H1 (cell line): ENCODE results near the gene SIRT6. TPM values are rescaled to one million over a fixed set of nuclear protein-coding genes. Genes with fewer than 3 reads are reported as not detected.

ENCODE experiments used
- ASH2L ChIP-seq: fragments of 200-600, 300-600 bp; sonication (generic); IDR thresholded peaks from one replicate; pipeline ENCODE4 v1.7.1; 2017; ENCODE audit warnings: low read length
- EP300 ChIP-seq, 2 experiments: IDR thresholded peaks; 1 replicate in 1 of 2; 2 replicates in 1 of 2; pipeline ENCODE4 v1.6.1; 2011 to 2012; ENCODE audit warnings: low read depth in 2 of 2, low read length in 2 of 2, mild to moderate bottlenecking in 2 of 2, borderline replicate concordance in 1 of 2, inconsistent platforms in 1 of 2, moderate library complexity in 1 of 2
- KDM4A ChIP-seq: IDR thresholded peaks from one replicate; pipeline ENCODE4 v1.7.1; 2012; ENCODE audit warnings: low read depth, mild to moderate bottlenecking, moderate library complexity, low read length, inconsistent platforms; ENCODE audit not compliant: severe bottlenecking
- RXRA ChIP-seq: IDR thresholded peaks from 2 replicates; pipeline ENCODE4 v1.6.1; 2011; ENCODE audit warnings: low read depth, mild to moderate bottlenecking, low read length, moderate library complexity; ENCODE audit not compliant: insufficient read depth
- SRF ChIP-seq: IDR thresholded peaks from 2 replicates; pipeline ENCODE4 v1.6.1; 2011; ENCODE audit warnings: mild to moderate bottlenecking, low read depth, low read length, moderate library complexity
- TAF1 ChIP-seq: IDR thresholded peaks from 2 replicates; pipeline ENCODE4 v1.6.1; 2011; ENCODE audit warnings: mild to moderate bottlenecking, low read depth, low read length
- polyA plus RNA-seq, 7 experiments: library from polyadenylated mRNA; depleted of rRNA in 3 of 7; stranded (reverse) in 5 of 7; unstranded in 2 of 7; fragments of >200 nt in 5 of 7; fragments of 200-250 nt in 2 of 7; gene quantifications; 1 replicate in 5 of 7; 2 replicates in 1 of 7; 4 replicates in 1 of 7; pipeline versions ENCODE4 v1.2.1 to v1.2.3, GENCODE V29; 2011 to 2013; ENCODE audit warnings: missing spikeins in 2 of 7, mixed read lengths in 2 of 7
- total RNA-seq: library from RNA; stranded (reverse); fragmentation: NEBNext Ultra II Directional; extraction: Animal tissue kit (Norgen Biotek cat#: 25700); gene quantifications from 2 replicates; pipeline ENCODE4 v1.2.1, GENCODE V29; 2021
- TF ChIP-seq, protein P1 (sequence below), 3 experiments: IDR thresholded peaks; 1 replicate in 2 of 3; 2 replicates in 1 of 3; pipeline versions ENCODE4 v1.5.1 to v1.6.1; 2011; ENCODE audit warnings: low read length in 3 of 3, mild to moderate bottlenecking in 3 of 3, inconsistent platforms in 2 of 3, low read depth in 1 of 3, moderate library complexity in 1 of 3; ENCODE audit not compliant: insufficient read depth in 1 of 3; ENCODE audit errors: control extremely low read depth in 1 of 3

SIRT6 gene
- total and polyA plus RNA-seq, 2 of the 8 experiments (the other 6 are each of a cell fraction or from before 2014, with no cell fraction given) = 25.2 to 27.0 TPM

DNA sequence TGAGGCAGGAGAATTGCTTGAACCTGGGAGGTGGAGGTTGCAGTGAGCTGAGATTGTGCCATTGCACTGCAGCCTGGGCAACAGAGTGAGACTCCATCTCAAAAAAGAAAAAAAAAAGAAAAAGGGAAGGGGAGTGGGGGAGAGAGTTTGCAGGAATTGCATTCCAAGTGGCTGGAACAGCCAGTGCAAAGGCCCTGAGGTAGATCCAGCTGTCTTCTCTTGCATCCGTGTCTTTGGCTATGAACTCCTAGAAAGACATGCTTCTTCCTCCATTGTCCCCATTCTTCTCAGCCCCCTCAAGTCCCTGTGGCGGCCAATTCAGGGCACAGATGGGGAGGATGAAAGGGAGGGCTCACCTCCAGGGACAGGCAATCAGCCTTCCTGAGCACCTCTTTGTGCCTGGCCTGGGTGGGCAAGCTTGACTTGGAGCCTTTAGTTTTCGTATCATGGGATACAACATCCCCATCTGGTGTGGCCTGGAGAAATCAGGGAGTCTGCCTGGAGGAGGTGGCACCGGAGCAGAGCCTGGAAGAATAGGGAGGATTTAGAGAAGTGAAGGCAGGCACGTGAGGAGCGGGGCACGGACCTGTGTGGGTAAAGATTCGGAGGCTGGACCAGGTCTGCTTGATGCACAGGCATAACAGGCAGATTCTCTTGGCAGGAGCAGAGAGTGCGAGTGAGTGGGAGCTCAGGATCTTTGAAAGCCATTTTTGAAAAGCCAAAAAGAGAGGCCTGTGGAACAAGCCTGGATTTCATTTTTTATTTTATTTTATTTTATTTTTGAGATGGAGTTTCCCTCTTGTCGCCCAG is 5.2 kb upstream of the SIRT6 start (continued):
- TF ChIP-seq, protein P1, sequence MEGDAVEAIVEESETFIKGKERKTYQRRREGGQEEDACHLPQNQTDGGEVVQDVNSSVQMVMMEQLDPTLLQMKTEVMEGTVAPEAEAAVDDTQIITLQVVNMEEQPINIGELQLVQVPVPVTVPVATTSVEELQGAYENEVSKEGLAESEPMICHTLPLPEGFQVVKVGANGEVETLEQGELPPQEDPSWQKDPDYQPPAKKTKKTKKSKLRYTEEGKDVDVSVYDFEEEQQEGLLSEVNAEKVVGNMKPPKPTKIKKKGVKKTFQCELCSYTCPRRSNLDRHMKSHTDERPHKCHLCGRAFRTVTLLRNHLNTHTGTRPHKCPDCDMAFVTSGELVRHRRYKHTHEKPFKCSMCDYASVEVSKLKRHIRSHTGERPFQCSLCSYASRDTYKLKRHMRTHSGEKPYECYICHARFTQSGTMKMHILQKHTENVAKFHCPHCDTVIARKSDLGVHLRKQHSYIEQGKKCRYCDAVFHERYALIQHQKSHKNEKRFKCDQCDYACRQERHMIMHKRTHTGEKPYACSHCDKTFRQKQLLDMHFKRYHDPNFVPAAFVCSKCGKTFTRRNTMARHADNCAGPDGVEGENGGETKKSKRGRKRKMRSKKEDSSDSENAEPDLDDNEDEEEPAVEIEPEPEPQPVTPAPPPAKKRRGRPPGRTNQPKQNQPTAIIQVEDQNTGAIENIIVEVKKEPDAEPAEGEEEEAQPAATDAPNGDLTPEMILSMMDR (IDR thresholded peaks at IDR 0.05; ENCODE audit: control extremely low read depth in 1 of 3, insufficient read depth in 1 of 3, low read depth in 1 of 3, low read length in 3 of 3) = no peak
- no peak for TF ChIP-seq KDM4A
- no peak for TF ChIP-seq EP300 (IDR thresholded peaks at IDR 0.05; ENCODE audit: borderline replicate concordance in 1 of 2, low read depth in 2 of 2, low read length in 2 of 2)
- TF ChIP-seq ASH2L = no peak
- no peak for TF ChIP-seq SRF
- no peak for TF ChIP-seq RXRA
- no peak for TF ChIP-seq TAF1
